ENCODE results near the gene APP. TPM values are rescaled to one million over a fixed set of nuclear protein-coding genes. Genes with fewer than 3 reads are reported as not detected.
"Not testable (repeated sequence)": the region's sequence is repeated elsewhere in the genome, so short reads cannot be mapped to it uniquely, and the experiment has no call there.

APP gene
- total RNA-seq, 5 donors from 2014 or later (not counting 1 experiment from before 2014, with no cell fraction given) = 33.7 to 44.7 (median 37.5) TPM

DNA sequence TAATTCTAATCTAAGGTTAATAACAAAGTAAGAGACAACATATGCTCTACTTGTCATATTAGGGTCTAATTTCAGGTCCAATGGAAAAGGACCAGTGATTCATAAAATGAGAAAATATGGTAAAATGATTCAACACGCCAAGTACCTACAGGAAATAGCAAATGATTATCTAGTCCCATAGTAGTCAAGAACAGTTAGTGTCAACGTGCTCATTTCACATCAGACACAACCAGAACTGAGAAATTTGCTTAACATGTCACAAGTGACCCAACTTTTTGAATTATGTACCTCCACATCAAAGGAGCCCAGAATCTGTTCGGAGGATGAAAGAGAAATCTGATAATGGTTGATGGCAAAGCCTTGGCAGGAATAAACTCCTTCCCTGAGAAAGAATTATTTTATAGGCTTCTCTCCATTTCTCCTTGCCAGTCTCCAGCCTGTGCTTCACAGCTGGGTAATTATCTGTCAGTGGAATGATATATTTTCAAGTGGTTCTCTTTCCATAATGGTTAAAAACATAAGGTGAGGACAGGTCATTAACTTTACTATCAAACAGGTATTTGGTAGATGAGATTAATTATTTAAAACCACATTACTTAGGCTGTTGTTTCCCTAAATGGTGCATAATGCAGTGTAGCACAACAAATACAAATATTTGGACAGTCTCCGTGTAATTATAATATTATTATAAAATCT is 83.2 kb downstream of the APP start:
- H3K4me1 Mint-ChIP-seq = peaks cover 10 to 16% (median 13%) of the 10 kb centered on the region in 3 donors
- H3K36me3 Mint-ChIP-seq = peaks cover 31% of the 10 kb centered on the region
- no peaks in the 10 kb centered on the region for H3K9me3 ChIP-seq
- H3K36me3 ChIP-seq (ENCODE audit: control insufficient read depth in 2 of 2, extremely low read depth in 1 of 2, insufficient read depth in 1 of 2, low read length in 1 of 2) = no peaks in the 10 kb centered on the region
- no peak overlapping the region for H3K27ac Mint-ChIP-seq
- POLR2A ChIA-PET = no interaction called here
- H3K27me3 ChIP-seq (replicated peaks in 1 of 2; ENCODE audit: control insufficient read depth in 2 of 2, extremely low read depth in 1 of 2, insufficient read depth in 2 of 2, low read length in 1 of 2) = no peaks in the 10 kb centered on the region
- no peak overlapping the region for H3K4me3 Mint-ChIP-seq
- ATAC-seq (replicated peaks in 1 of 4) (no peak), DNase-seq (no peak)
- CTCF ChIA-PET = no interaction called here
- no peak overlapping the region for H3K4me3 ChIP-seq (ENCODE audit: control insufficient read depth in 1 of 2, extremely low read depth in 1 of 2, low read length in 1 of 2)
- no peaks in the 10 kb centered on the region for H3K9me3 Mint-ChIP-seq
- WGBS (ENCODE audit: insufficient coverage) = no CpG with 5 or more reads among the region's 4 CpGs
- peaks cover 0 to 3% of the 10 kb centered on the region in 2 experiments for H3K4me1 ChIP-seq (ENCODE audit: control insufficient read depth in 1 of 2, extremely low read depth in 1 of 2, insufficient read depth in 2 of 2, low read length in 2 of 2)
- H3K27me3 Mint-ChIP-seq = no peaks in the 10 kb centered on the region
- H3K27ac ChIP-seq (ENCODE audit: low read length) = no peak overlapping the region

DNA sequence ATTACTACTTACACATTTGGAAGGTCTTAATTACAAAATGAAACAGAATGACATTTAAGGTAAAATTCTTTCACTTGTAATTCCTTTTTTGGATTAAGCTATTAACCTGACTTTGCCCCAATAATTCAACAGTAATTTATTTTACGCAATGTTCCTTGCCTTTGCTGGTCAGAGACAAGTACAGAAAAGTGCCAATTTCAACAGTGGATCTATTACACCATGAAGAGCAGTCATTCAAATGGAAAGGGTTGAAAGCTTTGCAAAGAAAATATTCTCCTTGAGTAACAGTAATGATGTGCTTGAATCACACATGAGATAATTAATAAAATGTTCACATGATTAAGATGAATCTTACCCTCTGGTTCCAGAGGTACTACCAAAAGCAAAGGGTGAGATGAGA is 84.7 kb downstream of the APP start:
- Histone ChIP-seq H3K4me1 (ENCODE audit: control insufficient read depth in 1 of 2, extremely low read depth in 1 of 2, insufficient read depth in 2 of 2, low read length in 2 of 2) (peaks cover 0 to 3% of the 10 kb centered on the region in 2 experiments), H3K27ac (ENCODE audit: low read length) (no peak overlapping the region), H3K27me3 (replicated peaks in 1 of 2; ENCODE audit: control insufficient read depth in 2 of 2, extremely low read depth in 1 of 2, insufficient read depth in 2 of 2, low read length in 1 of 2) (no peaks in the 10 kb centered on the region), H3K9me3 (no peaks in the 10 kb centered on the region), H3K4me3 (ENCODE audit: control insufficient read depth in 1 of 2, extremely low read depth in 1 of 2, low read length in 1 of 2) (no peak overlapping the region), H3K36me3 (ENCODE audit: control insufficient read depth in 2 of 2, extremely low read depth in 1 of 2, insufficient read depth in 1 of 2, low read length in 1 of 2) (no peaks in the 10 kb centered on the region)
- Mint-ChIP-seq H3K9me3 (no peaks in the 10 kb centered on the region), H3K27ac (no peak overlapping the region), H3K27me3 (no peaks in the 10 kb centered on the region), H3K4me1 (peaks cover 10 to 16% (median 13%) of the 10 kb centered on the region in 3 donors), H3K36me3 (peaks cover 26% of the 10 kb centered on the region), H3K4me3 (no peak overlapping the region)
- WGBS (ENCODE audit: insufficient coverage) = no CpG with 5 or more reads among the region's 1 CpG
- DNase-seq (no peak), ATAC-seq (replicated peaks in 1 of 4) (no peak)
- ChIA-PET POLR2A (no interaction called here), CTCF (no interaction called here)

DNA sequence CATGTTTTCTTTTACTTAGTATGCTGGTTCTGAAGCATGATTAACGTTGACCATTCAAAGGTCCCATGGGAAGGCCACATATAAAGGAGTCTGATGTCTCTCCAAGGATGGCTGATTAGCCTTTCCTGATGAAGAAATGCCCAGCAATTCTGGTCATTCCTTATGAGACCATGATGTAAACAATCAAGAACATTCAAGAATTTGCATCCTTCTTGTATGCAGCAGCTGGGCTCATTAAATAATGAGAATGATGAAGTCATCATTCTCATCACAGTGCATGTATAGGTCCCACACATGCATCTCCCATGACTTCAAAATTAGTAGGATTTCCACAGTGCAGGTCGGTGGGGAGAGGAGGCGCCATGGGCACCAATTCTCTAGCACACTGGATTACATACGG is 85.4 kb downstream of the APP start:
- Mint-ChIP-seq H3K4me1 (peaks cover 10 to 16% (median 13%) of the 10 kb centered on the region in 3 donors), H3K27me3 (no peaks in the 10 kb centered on the region), H3K27ac (no peak overlapping the region), H3K9me3 (no peaks in the 10 kb centered on the region), H3K4me3 (no peak overlapping the region), H3K36me3 (peaks cover 26% of the 10 kb centered on the region)
- Histone ChIP-seq H3K4me3 (ENCODE audit: control insufficient read depth in 1 of 2, extremely low read depth in 1 of 2, low read length in 1 of 2) (no peak overlapping the region), H3K4me1 (ENCODE audit: control insufficient read depth in 1 of 2, extremely low read depth in 1 of 2, insufficient read depth in 2 of 2, low read length in 2 of 2) (peaks cover 0 to 3% of the 10 kb centered on the region in 2 experiments), H3K36me3 (ENCODE audit: control insufficient read depth in 2 of 2, extremely low read depth in 1 of 2, insufficient read depth in 1 of 2, low read length in 1 of 2) (no peaks in the 10 kb centered on the region), H3K9me3 (no peaks in the 10 kb centered on the region), H3K27ac (ENCODE audit: low read length) (no peak overlapping the region), H3K27me3 (replicated peaks in 1 of 2; ENCODE audit: control insufficient read depth in 2 of 2, extremely low read depth in 1 of 2, insufficient read depth in 2 of 2, low read length in 1 of 2) (no peaks in the 10 kb centered on the region)
- CTCF ChIA-PET = no interaction called here
- ATAC-seq (replicated peaks in 1 of 4) = no peak
- POLR2A ChIA-PET = interaction anchor here in 1 of 2 donors (0.6 kb wide), 1 partner anchor 133 kb away, joined by 3 read pairs; no protein-coding TSS in a partner anchor
- WGBS (ENCODE audit: insufficient coverage) = 67% methylated on average over 1 of the region's 4 CpGs
- DNase-seq = no peak

DNA sequence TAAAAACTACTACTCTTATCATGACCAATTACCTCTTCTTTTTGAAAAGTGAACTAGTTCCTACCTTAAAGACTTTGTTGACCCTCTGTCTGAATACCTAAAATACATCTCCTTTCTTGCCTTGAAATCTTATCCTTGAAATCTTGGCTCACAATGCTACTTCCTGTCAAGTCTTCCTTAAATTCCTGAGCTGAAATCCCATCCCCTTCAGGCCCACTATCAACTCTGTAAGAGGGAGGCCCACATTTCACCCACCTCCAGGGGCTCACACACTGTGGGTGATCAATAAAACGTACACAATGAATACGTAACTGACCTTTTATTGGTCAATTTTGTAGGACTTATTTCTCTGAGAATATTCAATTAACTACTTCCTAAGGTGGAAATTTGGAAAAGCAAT is 88.0 kb downstream of the APP start:
- H3K27ac Mint-ChIP-seq = no peak overlapping the region
- no peak for DNase-seq
- peaks cover 0 to 3% of the 10 kb centered on the region in 2 experiments for H3K4me1 ChIP-seq (ENCODE audit: control insufficient read depth in 1 of 2, extremely low read depth in 1 of 2, insufficient read depth in 2 of 2, low read length in 2 of 2)
- no peaks in the 10 kb centered on the region for H3K9me3 ChIP-seq
- CTCF ChIA-PET = no interaction called here
- H3K9me3 Mint-ChIP-seq = no peaks in the 10 kb centered on the region
- H3K36me3 ChIP-seq (ENCODE audit: control insufficient read depth in 2 of 2, extremely low read depth in 1 of 2, insufficient read depth in 1 of 2, low read length in 1 of 2) = no peaks in the 10 kb centered on the region
- ATAC-seq (replicated peaks in 1 of 4) = no peak
- H3K4me3 Mint-ChIP-seq = no peak overlapping the region
- POLR2A ChIA-PET = no interaction called here
- H3K4me1 Mint-ChIP-seq = peaks cover 10 to 14% (median 13%) of the 10 kb centered on the region in 3 donors
- no peaks in the 10 kb centered on the region for H3K27me3 ChIP-seq (replicated peaks in 1 of 2; ENCODE audit: control insufficient read depth in 2 of 2, extremely low read depth in 1 of 2, insufficient read depth in 2 of 2, low read length in 1 of 2)
- WGBS (ENCODE audit: insufficient coverage) = no CpG with 5 or more reads among the region's 2 CpGs
- H3K27me3 Mint-ChIP-seq = no peaks in the 10 kb centered on the region
- H3K4me3 ChIP-seq (ENCODE audit: control insufficient read depth in 1 of 2, extremely low read depth in 1 of 2, low read length in 1 of 2) = no peak overlapping the region
- peaks cover 12% of the 10 kb centered on the region for H3K36me3 Mint-ChIP-seq
- H3K27ac ChIP-seq (ENCODE audit: low read length) = no peak overlapping the region

DNA sequence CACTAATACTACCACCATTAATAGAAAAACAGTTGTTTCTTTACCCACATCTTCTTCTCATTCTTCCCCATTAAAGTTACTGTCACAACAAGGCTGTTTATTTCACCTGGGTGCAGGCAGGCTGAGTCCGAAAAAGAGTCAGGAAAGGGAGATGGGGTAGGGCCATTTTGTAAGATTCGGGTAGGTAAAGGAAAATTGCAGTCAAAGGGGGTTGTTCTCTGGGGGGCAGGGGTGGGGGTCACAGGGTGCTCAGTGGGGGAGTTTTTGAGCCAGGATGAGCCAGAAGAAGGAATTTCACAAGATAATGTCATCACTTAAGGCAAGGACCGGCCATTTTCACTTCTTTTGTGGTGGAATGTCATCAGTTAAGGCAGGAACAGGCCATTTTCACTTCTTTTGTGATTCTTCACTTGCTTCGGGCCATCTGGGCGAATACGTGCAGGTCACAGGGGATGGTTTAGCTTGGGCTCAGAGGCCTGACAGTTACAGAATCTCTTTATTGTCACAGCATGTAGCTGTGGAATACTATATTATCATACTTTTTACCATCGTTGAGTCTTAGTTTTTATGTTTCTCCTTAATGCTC is 89.3 kb downstream of the APP start:
- H3K27me3 ChIP-seq (replicated peaks in 1 of 2; ENCODE audit: control insufficient read depth in 2 of 2, extremely low read depth in 1 of 2, insufficient read depth in 2 of 2, low read length in 1 of 2); H3K27ac ChIP-seq (ENCODE audit: low read length); H3K27me3 Mint-ChIP-seq; CTCF ChIA-PET; H3K4me3 Mint-ChIP-seq; H3K36me3 ChIP-seq (ENCODE audit: control insufficient read depth in 2 of 2, extremely low read depth in 1 of 2, insufficient read depth in 1 of 2, low read length in 1 of 2); H3K27ac Mint-ChIP-seq; H3K36me3 Mint-ChIP-seq; DNase-seq; POLR2A ChIA-PET; ATAC-seq (replicated peaks in 1 of 4); H3K9me3 ChIP-seq; H3K9me3 Mint-ChIP-seq; H3K4me1 ChIP-seq (ENCODE audit: control insufficient read depth in 1 of 2, extremely low read depth in 1 of 2, insufficient read depth in 2 of 2, low read length in 2 of 2); H3K4me3 ChIP-seq (ENCODE audit: control insufficient read depth in 1 of 2, extremely low read depth in 1 of 2, low read length in 1 of 2): not testable (repeated sequence)
- 94% methylated on average over 3 of the region's 7 CpGs for WGBS (ENCODE audit: insufficient coverage)
- H3K4me1 Mint-ChIP-seq = peaks cover 10 to 14% (median 14%) of the 10 kb centered on the region in 3 donors

DNA sequence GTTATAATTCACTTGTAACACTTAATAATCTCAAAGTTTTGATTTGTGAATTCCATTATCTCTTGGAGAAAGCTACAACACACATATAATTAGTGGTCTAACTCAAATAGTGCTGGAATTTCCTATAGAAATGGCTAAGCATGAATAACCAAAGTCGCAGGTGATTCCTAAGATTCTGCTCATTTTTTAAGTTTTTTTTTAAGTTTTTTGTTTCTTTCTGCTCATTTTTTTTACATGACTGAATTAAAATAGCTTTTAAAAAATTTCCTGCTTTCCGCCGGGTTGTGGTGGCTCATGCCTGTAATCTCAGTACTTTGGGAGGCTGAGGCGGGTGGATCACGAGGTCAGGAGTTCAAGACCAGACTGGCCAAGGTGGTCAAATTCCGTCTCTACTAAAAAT is 90.4 kb downstream of the APP start:
- Histone ChIP-seq H3K36me3 (ENCODE audit: control insufficient read depth in 2 of 2, extremely low read depth in 1 of 2, insufficient read depth in 1 of 2, low read length in 1 of 2) (no peaks in the 10 kb centered on the region), H3K27ac (ENCODE audit: low read length) (no peak overlapping the region), H3K9me3 (no peaks in the 10 kb centered on the region), H3K4me3 (ENCODE audit: control insufficient read depth in 1 of 2, extremely low read depth in 1 of 2, low read length in 1 of 2) (no peak overlapping the region), H3K4me1 (ENCODE audit: control insufficient read depth in 1 of 2, extremely low read depth in 1 of 2, insufficient read depth in 2 of 2, low read length in 2 of 2) (peaks cover 0 to 3% of the 10 kb centered on the region in 2 experiments), H3K27me3 (replicated peaks in 1 of 2; ENCODE audit: control insufficient read depth in 2 of 2, extremely low read depth in 1 of 2, insufficient read depth in 2 of 2, low read length in 1 of 2) (no peaks in the 10 kb centered on the region)
- ChIA-PET POLR2A (interaction anchor here in 1 of 2 donors (0.7 kb wide), 1 partner anchor 14 kb away, joined by 4 read pairs; no protein-coding TSS in a partner anchor), CTCF (no interaction called here)
- Mint-ChIP-seq H3K27me3 (no peaks in the 10 kb centered on the region), H3K27ac (no peak overlapping the region), H3K4me3 (no peak overlapping the region), H3K4me1 (peaks cover 10 to 14% (median 14%) of the 10 kb centered on the region in 3 donors), H3K36me3 (peaks cover 4% of the 10 kb centered on the region), H3K9me3 (no peaks in the 10 kb centered on the region)
- DNase-seq = no peak
- WGBS (ENCODE audit: insufficient coverage) = no CpG with 5 or more reads among the region's 6 CpGs
- ATAC-seq (replicated peaks in 1 of 4) = no peak

Data from T-cell (primary cell).